ENCODE data around the gene DCHS1.
"Not testable (repeated sequence)": the region's sequence is repeated elsewhere in the genome, so short reads cannot be mapped to it uniquely, and the experiment has no call there.

Gene DCHS1

GRCh38 chr11:6655790-6656583 lies at the start of gene DCHS1:
DCHS1 (minus strand) TSS chr11:6655809; CDS start chr11:6641613, 14,196 bp downstream.
- DNase-seq = no peak

GRCh38 chr11:6703247-6704063 lies 47.8 kb upstream of the DCHS1 start:
- DNase-seq = peak; percentile 60

GRCh38 chr11:6701955-6702354 lies 46.3 kb upstream of the DCHS1 start:
- DNase-seq = not testable (repeated sequence)

GRCh38 chr11:6695377-6695776 lies 39.8 kb upstream of the DCHS1 start:
- DNase-seq = peak; percentile 64

- no peak for DNase-seq
These were observed 38.6 kb upstream of the DCHS1 start for GRCh38 chr11:6694229-6694535.

- peak; percentile 84 for DNase-seq
These were observed 38.0 kb upstream of the DCHS1 start for GRCh38 chr11:6693342-6694228.

- DNase-seq = no peak
These were observed 36.5 kb upstream of the DCHS1 start for GRCh38 chr11:6692128-6692527.

GRCh38 chr11:6690431-6691132 lies 35.0 kb upstream of the DCHS1 start:
- not testable (repeated sequence) for DNase-seq

GRCh38 chr11:6687876-6688275 lies 32.3 kb upstream of the DCHS1 start:
- no peak for DNase-seq

- no peak for DNase-seq
These were observed 30.4 kb upstream of the DCHS1 start for GRCh38 chr11:6686006-6686405.

GRCh38 chr11:6684068-6684467 lies 28.5 kb upstream of the DCHS1 start:
- DNase-seq = not testable (repeated sequence)

- peak; percentile 99 for DNase-seq
These were observed 27.6 kb upstream of the DCHS1 start, which contains the start of gene MRPL17 for GRCh38 chr11:6682936-6683861. MRPL17 (minus strand) TSS chr11:6683340; CDS start chr11:6683296, 44 bp downstream.

- no peak for DNase-seq
These were observed 27.0 kb upstream of the DCHS1 start for GRCh38 chr11:6682591-6682935.

GRCh38 chr11:6681949-6682348 lies 26.3 kb upstream of the DCHS1 start:
- peak; percentile 22 for DNase-seq

- no peak for DNase-seq
These were observed 25.9 kb upstream of the DCHS1 start for GRCh38 chr11:6681505-6681904.

- no peak for DNase-seq
These were observed 21.4 kb upstream of the DCHS1 start for GRCh38 chr11:6677018-6677417.

GRCh38 chr11:6674862-6675261 lies 19.3 kb upstream of the DCHS1 start:
- DNase-seq = no peak

- no peak for DNase-seq
These were observed 18.6 kb upstream of the DCHS1 start for GRCh38 chr11:6674219-6674597.

- no peak for DNase-seq
These were observed 18.1 kb upstream of the DCHS1 start for GRCh38 chr11:6673523-6674218.

GRCh38 chr11:6671991-6672390 lies 16.4 kb upstream of the DCHS1 start:
- DNase-seq = no peak
